ENCODE results near the gene OR2F2.

The OR2F2 gene, protein sequence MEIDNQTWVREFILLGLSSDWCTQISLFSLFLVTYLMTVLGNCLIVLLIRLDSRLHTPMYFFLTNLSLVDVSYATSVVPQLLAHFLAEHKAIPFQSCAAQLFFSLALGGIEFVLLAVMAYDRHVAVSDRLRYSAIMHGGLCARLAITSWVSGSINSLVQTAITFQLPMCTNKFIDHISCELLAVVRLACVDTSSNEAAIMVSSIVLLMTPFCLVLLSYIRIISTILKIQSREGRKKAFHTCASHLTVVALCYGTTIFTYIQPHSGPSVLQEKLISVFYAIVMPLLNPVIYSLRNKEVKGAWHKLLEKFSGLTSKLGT

GRCh38 chr7:143934526-143935325 is at the start of gene OR2F2:
Gene OR2F2, plus strand, starts transcription at chr7:143935233. Its CDS starts 0 bp downstream, at chr7:143935233.
- no peak for DNase-seq (ENCODE audit: extremely low spot score)
- CTCF ChIA-PET, result interaction anchor here (2.2 kb wide), 2 partner anchors 13 to 14 kb away, joined by 4 to 8 read pairs; no protein-coding TSS in a partner anchor
- TF ChIP-seq, protein P1, sequence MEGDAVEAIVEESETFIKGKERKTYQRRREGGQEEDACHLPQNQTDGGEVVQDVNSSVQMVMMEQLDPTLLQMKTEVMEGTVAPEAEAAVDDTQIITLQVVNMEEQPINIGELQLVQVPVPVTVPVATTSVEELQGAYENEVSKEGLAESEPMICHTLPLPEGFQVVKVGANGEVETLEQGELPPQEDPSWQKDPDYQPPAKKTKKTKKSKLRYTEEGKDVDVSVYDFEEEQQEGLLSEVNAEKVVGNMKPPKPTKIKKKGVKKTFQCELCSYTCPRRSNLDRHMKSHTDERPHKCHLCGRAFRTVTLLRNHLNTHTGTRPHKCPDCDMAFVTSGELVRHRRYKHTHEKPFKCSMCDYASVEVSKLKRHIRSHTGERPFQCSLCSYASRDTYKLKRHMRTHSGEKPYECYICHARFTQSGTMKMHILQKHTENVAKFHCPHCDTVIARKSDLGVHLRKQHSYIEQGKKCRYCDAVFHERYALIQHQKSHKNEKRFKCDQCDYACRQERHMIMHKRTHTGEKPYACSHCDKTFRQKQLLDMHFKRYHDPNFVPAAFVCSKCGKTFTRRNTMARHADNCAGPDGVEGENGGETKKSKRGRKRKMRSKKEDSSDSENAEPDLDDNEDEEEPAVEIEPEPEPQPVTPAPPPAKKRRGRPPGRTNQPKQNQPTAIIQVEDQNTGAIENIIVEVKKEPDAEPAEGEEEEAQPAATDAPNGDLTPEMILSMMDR (IDR thresholded peaks at IDR 0.05; ENCODE audit: control extremely low read depth, extremely low read depth, low read depth, missing control alignments), result no peak
- POLR2A ChIA-PET, result no interaction called here

- POLR2A ChIA-PET, result interaction anchor here (1.0 kb wide), 1 partner anchor 16 kb away, joined by 3 read pairs; the partner anchor contains the start of gene TCAF1
- DNase-seq (ENCODE audit: extremely low spot score), result no peak
- CTCF ChIA-PET, result interaction anchor here (1.0 to 5.4 kb wide), 3 partner anchors 11 to 18 kb away, joined by 3 to 28 read pairs (median 3); partner anchors contain the start of gene TCAF1
- TF ChIP-seq, protein P1 (IDR thresholded peaks at IDR 0.05; ENCODE audit: control extremely low read depth, extremely low read depth, low read depth, missing control alignments), result no peak
Observed at GRCh38 chr7:143885951-143886350, 49.1 kb upstream of the OR2F2 start.

- no peak for DNase-seq (ENCODE audit: extremely low spot score)
- TF ChIP-seq, protein P1 (IDR thresholded peaks at IDR 0.05; ENCODE audit: control extremely low read depth, extremely low read depth, low read depth, missing control alignments), result no peak
- POLR2A ChIA-PET, result no interaction called here
- CTCF ChIA-PET, result interaction anchor here (0.9 to 5.4 kb wide), 2 partner anchors 14 to 25 kb away, joined by 3 to 28 read pairs; partner anchors contain the start of gene TCAF1
Observed at GRCh38 chr7:143886826-143887477, 48.1 kb upstream of the OR2F2 start.

DNA sequence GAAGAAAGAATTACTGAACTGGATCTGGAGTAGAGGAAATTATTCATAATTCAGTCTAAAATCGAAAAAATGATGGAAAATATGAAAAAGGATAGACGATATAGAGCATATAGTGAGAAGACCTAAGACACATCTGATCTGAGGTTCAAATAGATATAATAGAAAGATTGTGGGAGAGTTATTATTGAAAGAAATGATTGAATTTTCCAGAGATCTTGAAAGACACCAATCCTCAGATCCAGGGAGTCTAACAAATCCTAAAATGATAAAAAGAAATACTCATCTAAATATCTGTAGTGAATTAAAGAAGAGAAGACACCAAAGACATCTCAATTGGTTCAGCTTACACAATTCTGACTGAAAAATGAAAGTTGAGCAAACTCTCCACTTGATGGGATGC is 46.0 kb upstream of the OR2F2 start:
- CTCF ChIA-PET, result interaction anchor here (2.1 kb wide), 1 partner anchor 12 kb away, joined by 5 read pairs; no protein-coding TSS in a partner anchor
- TF ChIP-seq, protein P1 (IDR thresholded peaks at IDR 0.05; ENCODE audit: control extremely low read depth, extremely low read depth, low read depth, missing control alignments), result no peak
- DNase-seq (ENCODE audit: extremely low spot score), result no peak
- POLR2A ChIA-PET, result no interaction called here

- TF ChIP-seq, protein P1 (IDR thresholded peaks at IDR 0.05; ENCODE audit: control extremely low read depth, extremely low read depth, low read depth, missing control alignments), result no peak
- POLR2A ChIA-PET, result no interaction called here
Observed at GRCh38 chr7:143890558-143890957, 44.5 kb upstream of the OR2F2 start.

GRCh38 chr7:143891457-143891856 is 43.6 kb upstream of the OR2F2 start:
- CTCF ChIA-PET, result interaction anchor here (1.1 to 2.2 kb wide), 3 partner anchors 10 to 15 kb away, joined by 3 to 22 read pairs (median 4); partner anchors contain the start of gene TCAF1
- POLR2A ChIA-PET, result no interaction called here
- TF ChIP-seq, protein P1 (IDR thresholded peaks at IDR 0.05; ENCODE audit: control extremely low read depth, extremely low read depth, low read depth, missing control alignments), result no peak
- no peak for DNase-seq (ENCODE audit: extremely low spot score)

More at GRCh38 chr7:143890558-143890957, 44.5 kb upstream of the OR2F2 start:
- CTCF ChIA-PET, result interaction anchor here (1.3 to 2.1 kb wide), 2 partner anchors 9 to 11 kb away, joined by 5 read pairs; no protein-coding TSS in a partner anchor
- DNase-seq (ENCODE audit: extremely low spot score), result no peak

Data from GM10248 (cell line).